ENCODE measurements around the gene DIAPH1.
A peak's percentile ranks its signal among the peaks of the same experiment; 100 is the strongest.

Gene DIAPH1

GRCh38 chr5:141560725-141561483 is 57.9 kb downstream of the DIAPH1 start:
- DNase-seq (ENCODE audit: low read depth) = no peak

- DNase-seq (ENCODE audit: low read depth) = no peak
Measured at GRCh38 chr5:141560151-141560550, 58.6 kb downstream of the DIAPH1 start.

DNA sequence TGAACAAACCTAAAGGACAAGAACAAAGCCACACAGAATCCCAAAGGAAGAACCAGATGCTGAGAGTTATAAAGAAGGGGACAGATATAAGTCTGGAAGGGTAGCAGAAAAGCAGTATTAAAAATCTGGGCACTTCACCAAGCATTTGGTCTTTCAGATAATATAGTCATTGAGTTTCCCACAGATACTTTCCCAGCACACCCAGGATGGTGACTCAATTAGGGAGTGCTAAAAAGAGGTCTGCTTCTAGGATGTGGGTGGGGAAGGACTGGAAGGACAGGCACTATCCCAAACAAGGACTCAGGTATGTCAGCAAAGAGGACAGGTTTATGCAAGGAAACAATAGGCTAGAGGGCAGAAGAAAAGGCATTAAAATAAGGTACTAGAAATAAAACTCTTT is 59.3 kb downstream of the DIAPH1 start:
- DNase-seq (ENCODE audit: low read depth) = no peak

GRCh38 chr5:141558150-141558549 is 60.6 kb downstream of the DIAPH1 start:
- DNase-seq (ENCODE audit: low read depth) = no peak

DNA sequence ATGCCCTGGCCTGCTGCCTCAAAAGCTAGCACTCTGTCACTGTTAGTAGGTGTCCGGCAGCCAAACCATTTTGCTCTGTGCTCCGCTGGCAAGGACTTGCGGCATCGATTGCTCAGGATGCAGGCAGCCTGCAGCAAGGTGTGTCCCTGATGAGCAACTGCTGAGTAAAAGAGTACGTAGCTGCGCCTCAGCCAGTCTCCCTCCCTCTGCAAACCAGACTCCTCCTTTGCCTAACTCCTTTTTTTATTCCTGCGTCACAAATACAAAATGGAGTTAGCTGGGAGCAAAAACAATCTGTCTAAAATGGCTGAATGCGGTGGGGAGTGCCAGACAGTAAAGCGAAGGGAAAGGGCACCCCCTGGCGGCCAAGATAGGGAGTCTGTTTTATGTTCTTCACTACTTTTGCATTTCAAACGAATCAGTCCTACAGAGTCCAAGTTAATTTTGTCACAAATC is 61.1 kb downstream of the DIAPH1 start:
- peak; percentile 61 for DNase-seq (ENCODE audit: low read depth)

- DNase-seq (ENCODE audit: low read depth) = no peak
Measured at GRCh38 chr5:141547921-141548320, 70.9 kb downstream of the DIAPH1 start.

GRCh38 chr5:141547488-141547887 is 71.3 kb downstream of the DIAPH1 start:
- DNase-seq (ENCODE audit: low read depth) = no peak

DNA sequence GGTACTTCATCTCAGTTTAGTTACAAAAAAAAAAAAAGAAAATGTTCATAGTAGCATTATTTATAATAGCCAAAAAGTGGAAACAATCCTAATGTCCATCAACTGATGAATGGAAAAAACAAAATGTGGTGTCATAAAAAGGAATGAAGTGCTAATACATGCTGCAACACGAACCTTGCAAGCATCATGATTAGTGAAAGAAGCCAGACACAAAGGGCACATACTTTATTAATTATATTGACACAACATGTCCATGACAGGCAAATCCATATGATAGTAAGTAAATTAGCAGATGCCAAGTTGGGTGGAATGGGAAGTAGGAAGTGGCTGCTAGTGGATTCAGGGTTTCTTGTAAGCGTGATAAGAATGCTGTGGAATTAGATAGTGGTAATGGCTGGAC is 75.7 kb downstream of the DIAPH1 start:
- no peak for DNase-seq (ENCODE audit: low read depth)

GRCh38 chr5:141534492-141535213 is 84.1 kb downstream of the DIAPH1 start:
- no peak for DNase-seq (ENCODE audit: low read depth)

- DNase-seq (ENCODE audit: low read depth) = no peak
Measured at GRCh38 chr5:141533897-141534296, 84.9 kb downstream of the DIAPH1 start.

- DNase-seq (ENCODE audit: low read depth) = no peak
Measured at GRCh38 chr5:141532726-141533125, 86.1 kb downstream of the DIAPH1 start.

- no peak for DNase-seq (ENCODE audit: low read depth)
Measured at GRCh38 chr5:141529873-141530272, 88.9 kb downstream of the DIAPH1 start.

GRCh38 chr5:141529002-141529401 is 89.8 kb downstream of the DIAPH1 start:
- no peak for DNase-seq (ENCODE audit: low read depth)

DNA sequence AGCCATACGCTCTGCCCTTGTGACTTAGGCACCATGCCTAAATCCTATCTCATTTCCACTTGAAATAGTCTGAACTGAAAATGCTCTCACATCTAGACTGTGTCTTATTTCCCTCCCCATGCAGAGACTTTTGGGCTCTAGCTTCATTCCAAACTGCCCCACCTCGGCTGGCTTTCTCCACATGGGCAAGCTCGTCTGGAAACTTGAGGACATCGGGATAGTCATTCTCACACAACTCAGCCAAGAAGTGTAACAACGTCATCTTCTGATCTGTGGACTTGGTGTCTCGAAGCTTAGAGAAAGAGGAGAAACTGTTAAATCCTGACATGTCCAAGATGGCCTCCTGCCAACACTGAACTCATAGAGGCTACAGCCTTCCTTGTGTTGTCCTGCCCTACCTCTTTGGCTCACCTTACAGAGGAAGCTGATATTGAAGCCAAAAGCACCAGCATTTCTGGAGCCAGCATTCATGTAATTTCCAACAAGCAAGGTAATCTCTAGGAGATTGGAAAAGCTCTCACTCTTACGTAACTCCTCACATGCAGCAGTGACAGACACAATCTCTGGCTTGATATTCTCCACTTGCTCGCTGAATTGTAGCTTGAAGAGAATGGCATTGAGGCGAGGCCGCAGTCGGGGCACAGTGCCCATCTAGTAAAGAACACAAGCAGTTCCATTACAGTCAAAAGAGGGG is 90.4 kb downstream of the DIAPH1 start:
- DNase-seq (ENCODE audit: low read depth) = no peak

DNA sequence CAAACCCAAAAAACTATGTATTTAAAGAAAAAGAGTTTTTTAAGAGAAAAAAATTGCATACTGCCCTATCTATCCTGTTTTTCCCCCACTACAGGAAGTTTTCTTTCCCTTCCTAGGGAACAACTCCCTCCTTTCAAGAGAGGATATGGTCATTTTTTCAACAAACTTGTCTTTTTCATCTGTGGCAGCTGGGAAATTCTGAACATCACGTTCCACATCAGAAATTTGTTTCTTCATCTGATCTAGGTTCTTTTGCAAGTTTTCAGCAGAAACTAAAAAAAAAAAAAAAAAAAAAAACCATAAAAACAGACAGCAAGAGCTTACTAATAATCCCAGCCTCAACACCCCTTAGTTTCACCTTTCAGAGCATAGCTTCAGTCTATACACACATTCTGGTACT is 91.4 kb downstream of the DIAPH1 start:
- DNase-seq (ENCODE audit: low read depth) = no peak

GRCh38 chr5:141525653-141526052 is 93.1 kb downstream of the DIAPH1 start:
- DNase-seq (ENCODE audit: low read depth) = no peak

DNA sequence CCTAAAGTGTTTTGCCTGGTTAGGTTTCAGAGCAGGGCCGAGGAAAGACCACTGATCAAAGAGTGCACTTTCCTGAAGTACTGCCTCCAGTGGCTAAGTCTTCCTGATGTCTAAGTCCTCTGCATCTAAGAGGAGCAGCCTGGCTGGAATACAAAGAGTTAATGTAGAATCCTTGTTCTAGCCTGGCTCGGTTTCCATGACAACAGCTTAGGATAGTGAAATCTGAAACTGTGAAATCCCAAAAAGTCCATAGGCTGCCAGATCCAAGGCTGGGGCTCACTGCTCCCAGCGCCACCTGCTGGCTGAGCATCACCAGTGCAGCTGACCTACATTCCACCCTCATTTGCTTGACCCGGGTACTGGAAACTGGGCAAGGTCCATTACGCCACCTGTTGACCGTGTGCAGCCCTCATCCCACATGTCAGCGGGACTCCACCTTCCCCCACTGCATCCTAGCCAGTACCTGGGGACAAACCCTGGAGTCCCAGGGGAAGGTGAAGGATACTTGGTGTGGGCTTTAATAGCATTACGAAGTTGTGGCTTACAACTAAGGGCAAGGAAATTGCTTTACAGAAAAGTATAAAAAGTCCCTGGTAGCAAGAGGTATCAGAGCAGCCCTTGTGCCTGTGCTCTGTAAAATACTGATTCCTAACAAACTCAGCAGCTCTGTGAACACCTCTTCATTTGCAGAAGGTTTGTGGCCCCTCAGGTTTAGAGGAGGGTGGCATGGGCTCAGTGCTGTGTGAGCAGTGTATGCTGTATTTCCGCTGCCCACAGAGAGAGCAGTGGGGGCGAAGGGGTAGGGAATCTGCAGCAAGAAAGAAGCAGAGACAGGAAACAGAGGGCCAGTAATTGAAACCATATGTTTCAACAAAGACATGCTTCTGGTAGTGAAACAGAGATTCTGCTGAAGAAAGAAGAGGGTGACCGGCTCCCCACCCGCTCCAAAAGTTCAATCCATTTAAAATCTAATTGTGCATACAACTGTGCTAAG is 93.9 kb downstream of the DIAPH1 start:
- peak; percentile 24 for DNase-seq (ENCODE audit: low read depth)

GRCh38 chr5:141523991-141524390 is 94.8 kb downstream of the DIAPH1 start:
- no peak for DNase-seq (ENCODE audit: low read depth)

DNA sequence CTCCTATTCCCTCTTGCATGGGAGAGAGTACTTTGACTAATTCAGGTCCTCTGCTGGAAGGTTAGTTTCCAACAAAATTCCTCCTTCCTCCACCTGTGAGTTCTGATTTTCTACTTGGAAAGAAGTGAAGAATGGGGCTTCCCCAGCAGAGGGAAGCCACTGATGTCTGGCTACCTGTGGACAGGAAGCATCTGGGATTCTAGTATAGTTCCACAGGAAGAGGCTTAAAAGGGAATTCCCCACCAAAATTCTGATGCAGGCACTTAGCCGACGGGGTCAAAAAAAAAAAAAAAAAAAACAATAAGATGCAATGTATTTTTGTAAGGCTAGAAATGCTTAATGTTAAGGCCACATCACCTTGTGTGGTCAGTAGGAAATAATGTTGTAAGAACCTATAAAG is 96.5 kb downstream of the DIAPH1 start:
- DNase-seq (ENCODE audit: low read depth) = no peak

GRCh38 chr5:141521244-141521781 is 97.5 kb downstream of the DIAPH1 start:
- no peak for DNase-seq (ENCODE audit: low read depth)

Measured in stimulated activated CD8-positive, alpha-beta memory T cell treated with anti-CD3 and anti-CD28 coated beads, Interleukin-4, amount 100 ng/mL, for 24 hours (primary cell).